AG04450 (cell line): ENCODE data around the gene ZBTB7C. TPM values are rescaled to one million over a fixed set of nuclear protein-coding genes. Genes with fewer than 3 reads are reported as not detected.

Experiments
- CTCF ChIA-PET: fragments of 300-600, 350-600 bp; formaldehyde crosslinking; extraction: SDS; loops from one replicate; lab custom pipeline; 2022; ENCODE audit warnings: antibody characterized with exemption, inconsistent platforms; lab: Charles Lee
- POLR2A ChIA-PET: fragments of 350-600 bp; formaldehyde crosslinking; extraction: SDS; loops from one replicate; lab custom pipeline; 2021; ENCODE audit warnings: antibody characterized with exemption, inconsistent platforms; lab: Yijun Ruan, JAX
- DNase-seq: peaks from one replicate; pipeline ENCODE4 v3.0.0-alpha.2; 2011; ENCODE audit warnings: low read depth, low spot score
- H3K27ac ChIP-seq: one replicate; pipeline ENCODE4 v1.5.1; 2012; ENCODE audit warnings: low read depth, low read length, control low read depth
- H3K27me3 ChIP-seq: one replicate; pipeline ENCODE4 v1.6.0; 2012; ENCODE audit warnings: low read length; ENCODE audit not compliant: control insufficient read depth, insufficient read depth
- H3K4me3 ChIP-seq: 2 replicates; pipeline ENCODE4 v1.5.1; 2011; ENCODE audit warnings: mild to moderate bottlenecking, low read depth, low read length, control low read depth
- H3K9me3 ChIP-seq: 2 replicates; pipeline ENCODE4 v1.5.1; 2012; ENCODE audit warnings: low read length; ENCODE audit not compliant: control insufficient read depth, insufficient read depth
- polyA plus RNA-seq: library from polyadenylated mRNA; depleted of rRNA; stranded (reverse); fragments of >200 nt; gene quantifications from 2 replicates; pipeline ENCODE4 v1.2.3, GENCODE V29; 2011
- TF ChIP-seq, protein P1 (sequence below): IDR thresholded peaks from 2 replicates; pipeline ENCODE4 v1.5.1; 2011; ENCODE audit warnings: low read depth, low read length, control low read depth, inconsistent platforms

The ZBTB7C gene
- polyA plus RNA-seq, 1 experiment = not detected

DNA sequence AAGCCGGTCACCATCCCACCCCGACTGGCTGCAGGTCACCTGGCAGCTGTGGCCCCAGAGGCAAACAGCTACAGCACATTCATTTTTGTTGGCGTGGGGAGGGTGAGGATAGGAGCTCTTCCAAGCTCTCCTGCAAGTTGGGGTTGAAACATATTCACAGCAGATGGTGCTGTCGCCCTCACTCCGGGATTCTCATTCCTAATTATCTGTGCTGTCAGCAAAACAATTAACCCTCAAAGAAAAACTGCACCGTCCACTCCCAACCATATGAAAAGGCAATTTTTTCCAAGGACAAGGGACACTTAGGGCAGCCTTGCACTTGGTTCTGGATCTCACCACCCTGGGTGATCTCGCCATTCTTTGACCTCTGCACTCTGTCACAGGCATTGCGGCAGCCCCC is 68.6 kb downstream of the ZBTB7C start:
- ChIA-PET POLR2A (no interaction called here), CTCF (no interaction called here)
- H3K4me3 ChIP-seq = no peak overlapping the region
- H3K27me3 ChIP-seq = peaks cover 18% of the 10 kb centered on the region
- no peak overlapping the region for H3K27ac ChIP-seq
- DNase-seq = no peak
- no peaks in the 10 kb centered on the region for H3K9me3 ChIP-seq
- TF ChIP-seq, protein P1, sequence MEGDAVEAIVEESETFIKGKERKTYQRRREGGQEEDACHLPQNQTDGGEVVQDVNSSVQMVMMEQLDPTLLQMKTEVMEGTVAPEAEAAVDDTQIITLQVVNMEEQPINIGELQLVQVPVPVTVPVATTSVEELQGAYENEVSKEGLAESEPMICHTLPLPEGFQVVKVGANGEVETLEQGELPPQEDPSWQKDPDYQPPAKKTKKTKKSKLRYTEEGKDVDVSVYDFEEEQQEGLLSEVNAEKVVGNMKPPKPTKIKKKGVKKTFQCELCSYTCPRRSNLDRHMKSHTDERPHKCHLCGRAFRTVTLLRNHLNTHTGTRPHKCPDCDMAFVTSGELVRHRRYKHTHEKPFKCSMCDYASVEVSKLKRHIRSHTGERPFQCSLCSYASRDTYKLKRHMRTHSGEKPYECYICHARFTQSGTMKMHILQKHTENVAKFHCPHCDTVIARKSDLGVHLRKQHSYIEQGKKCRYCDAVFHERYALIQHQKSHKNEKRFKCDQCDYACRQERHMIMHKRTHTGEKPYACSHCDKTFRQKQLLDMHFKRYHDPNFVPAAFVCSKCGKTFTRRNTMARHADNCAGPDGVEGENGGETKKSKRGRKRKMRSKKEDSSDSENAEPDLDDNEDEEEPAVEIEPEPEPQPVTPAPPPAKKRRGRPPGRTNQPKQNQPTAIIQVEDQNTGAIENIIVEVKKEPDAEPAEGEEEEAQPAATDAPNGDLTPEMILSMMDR = no peak

DNA sequence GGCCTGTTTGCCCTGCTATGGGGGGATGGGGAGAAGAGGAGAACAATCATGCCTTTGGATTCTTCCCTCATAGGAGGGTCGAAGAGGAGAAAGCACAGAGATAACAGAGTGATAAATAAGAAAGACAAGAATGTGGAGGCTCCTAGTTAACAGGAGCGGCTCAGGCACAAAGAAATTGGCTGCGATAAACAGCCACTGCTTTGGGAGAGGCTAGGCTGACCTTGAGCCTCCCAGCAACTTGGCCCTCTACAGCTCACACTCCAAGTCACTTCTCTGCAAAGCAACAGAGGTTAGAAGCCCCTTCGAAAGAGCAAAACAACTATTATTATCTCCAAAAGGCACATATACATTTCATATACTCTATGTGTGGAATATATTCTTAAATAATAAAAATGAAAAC is 69.5 kb downstream of the ZBTB7C start:
- Histone ChIP-seq H3K27ac (no peak overlapping the region), H3K4me3 (no peak overlapping the region), H3K9me3 (no peaks in the 10 kb centered on the region), H3K27me3 (peaks cover 16% of the 10 kb centered on the region)
- CTCF ChIA-PET = no interaction called here
- no peak for DNase-seq
- TF ChIP-seq, protein P1 = no peak
- POLR2A ChIA-PET = no interaction called here

DNA sequence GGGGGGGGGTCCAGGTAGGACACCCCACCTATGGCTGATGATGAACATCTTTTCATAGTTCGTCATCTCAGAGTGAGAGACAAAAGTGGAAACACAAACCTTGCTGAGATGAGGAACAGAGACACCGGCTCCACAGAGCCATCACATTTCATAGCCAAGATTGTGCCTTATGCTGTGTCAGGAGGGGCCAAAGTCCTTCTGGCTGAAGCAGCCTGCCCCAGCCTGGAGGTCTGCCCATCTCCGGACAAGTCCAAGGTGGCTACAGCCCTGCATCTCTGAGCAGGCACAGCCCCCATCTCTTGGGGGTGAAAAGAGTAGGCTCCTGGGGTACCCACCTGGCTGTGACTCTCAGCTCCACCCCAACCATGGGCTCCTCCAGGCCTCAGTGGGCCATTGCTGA is 70.3 kb downstream of the ZBTB7C start:
- TF ChIP-seq, protein P1 = no peak
- Histone ChIP-seq H3K4me3 (no peak overlapping the region), H3K27ac (no peak overlapping the region), H3K27me3 (peaks cover 18% of the 10 kb centered on the region), H3K9me3 (no peaks in the 10 kb centered on the region)
- DNase-seq = no peak
- ChIA-PET POLR2A (no interaction called here), CTCF (no interaction called here)

DNA sequence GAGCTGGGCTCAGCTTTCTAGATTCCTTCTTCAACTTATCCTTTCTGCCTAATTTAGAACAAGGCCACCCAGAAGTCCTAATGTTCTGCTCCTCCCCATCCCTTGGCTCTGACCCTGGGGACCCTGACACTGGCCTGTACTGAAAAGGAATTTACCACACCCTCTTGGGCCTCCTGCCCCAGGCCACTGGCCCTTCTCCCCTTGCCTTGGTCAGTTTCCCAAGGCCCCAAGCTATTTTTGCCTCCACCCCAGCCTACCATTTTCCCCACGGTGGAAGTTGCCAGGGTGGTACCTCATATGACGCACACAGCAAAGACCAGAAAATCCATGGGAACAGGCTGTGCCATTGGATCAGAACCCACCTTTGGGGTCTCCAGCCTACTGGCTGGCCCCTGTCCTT is 72.1 kb downstream of the ZBTB7C start:
- Histone ChIP-seq H3K9me3 (no peaks in the 10 kb centered on the region), H3K27me3 (peaks cover 19% of the 10 kb centered on the region), H3K4me3 (no peak overlapping the region), H3K27ac (no peak overlapping the region)
- no peak for DNase-seq
- ChIA-PET POLR2A (no interaction called here), CTCF (no interaction called here)
- TF ChIP-seq, protein P1 = no peak

DNA sequence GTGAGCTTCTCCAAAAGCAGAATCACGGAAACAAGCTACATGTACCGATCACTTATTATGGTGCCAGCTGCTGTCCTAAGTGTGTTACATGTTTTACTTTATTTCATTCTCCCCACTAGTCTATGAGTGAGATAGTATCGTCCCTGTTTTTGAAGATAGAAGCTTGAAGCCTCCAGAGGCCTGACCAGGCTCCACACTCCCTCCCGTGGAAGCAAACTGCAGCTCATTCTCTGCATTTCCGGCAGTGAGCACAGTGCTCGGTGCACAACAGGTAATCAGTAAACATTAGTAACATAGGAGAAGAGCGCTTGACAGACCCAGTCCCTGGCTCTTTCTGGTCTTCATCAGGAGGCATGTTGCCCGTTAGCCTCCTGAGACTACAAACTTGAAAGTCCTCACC is 72.9 kb downstream of the ZBTB7C start:
- Histone ChIP-seq H3K27ac (no peak overlapping the region), H3K27me3 (peaks cover 19% of the 10 kb centered on the region), H3K9me3 (no peaks in the 10 kb centered on the region), H3K4me3 (no peak overlapping the region)
- ChIA-PET POLR2A (no interaction called here), CTCF (interaction anchor here (0.8 kb wide), 1 partner anchor 76 kb away, joined by 3 read pairs; no protein-coding TSS in a partner anchor)
- TF ChIP-seq, protein P1 = no peak
- no peak for DNase-seq
